KG1 (cell line): Measurements from ENCODE around the gene MLC1.
A peak's percentile ranks its signal among the peaks of the same experiment; 100 is the strongest.

Experiments used
- DNase-seq: peaks from one replicate; lab custom pipeline; 2025; lab: John Stamatoyannopoulos, UW

The MLC1 gene

GRCh38 chr22:50085211-50085972 lies at the start of gene MLC1:
MLC1 (minus strand) TSS chr22:50085426; CDS start chr22:50084902, 524 bp downstream.
- peak; percentile 91 for DNase-seq

GRCh38 chr22:50134481-50134880 lies 49.3 kb upstream of the MLC1 start:
- DNase-seq: no peak

DNA sequence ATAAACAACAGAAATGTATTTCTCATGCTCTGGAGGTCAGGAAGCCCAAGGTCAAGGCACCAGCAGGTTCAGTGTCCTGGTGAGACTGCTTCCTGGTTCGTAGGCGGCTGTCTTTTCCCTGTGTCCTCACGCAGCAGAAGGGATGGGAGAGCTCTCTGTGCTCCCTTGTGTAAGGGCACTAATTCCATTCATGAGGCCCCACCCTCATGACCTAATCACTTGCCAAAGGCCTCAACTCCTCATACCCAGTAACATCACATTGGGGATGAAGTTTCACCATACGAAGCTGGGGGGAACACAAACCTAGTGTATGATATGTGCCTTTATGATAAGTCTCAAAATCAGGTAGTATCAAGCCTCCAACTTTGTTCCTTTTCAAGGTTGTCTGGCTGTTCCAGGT lies 46.7 kb upstream of the MLC1 start:
- DNase-seq: no peak

GRCh38 chr22:50129121-50129736 lies 44.0 kb upstream of the MLC1 start:
- no peak for DNase-seq

DNA sequence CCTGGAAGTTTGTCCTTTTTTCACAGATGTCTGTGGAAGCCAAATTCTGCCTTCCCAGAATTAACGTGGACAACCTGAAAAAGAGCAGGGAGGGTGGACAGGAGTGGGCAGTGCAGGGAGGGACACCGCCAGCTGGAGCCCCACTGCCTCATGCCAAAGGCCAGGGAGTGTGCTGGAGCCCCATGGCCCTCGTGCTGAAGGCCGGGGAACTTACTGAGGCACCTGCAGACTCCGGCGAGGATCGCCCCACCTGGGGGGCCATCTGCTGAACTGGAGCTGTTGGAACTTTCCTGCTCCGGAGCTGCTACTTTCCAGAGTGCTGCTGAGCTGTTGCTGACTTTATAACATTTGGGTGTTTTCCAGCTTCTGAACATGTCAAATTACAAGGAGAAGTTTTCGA lies 39.8 kb upstream of the MLC1 start:
- DNase-seq: no peak

DNA sequence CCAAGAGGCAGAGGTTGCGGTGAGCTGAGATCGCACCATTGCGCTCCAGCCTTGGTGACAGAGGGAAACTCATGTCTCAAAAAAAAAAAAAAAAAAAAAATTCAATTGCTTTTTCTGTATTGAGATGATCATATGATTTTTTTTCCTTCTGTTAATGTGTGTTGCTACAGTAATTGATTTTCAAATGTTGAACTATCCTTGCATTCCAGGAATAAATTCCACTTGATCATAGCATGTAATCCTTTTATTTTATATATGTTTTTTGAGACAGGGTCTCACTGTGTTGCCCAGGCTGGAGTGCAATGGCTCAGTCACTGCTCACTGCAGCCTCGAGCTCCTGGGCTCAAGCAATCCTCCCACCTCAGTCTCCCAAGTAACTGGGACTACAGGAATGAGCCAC lies 37.9 kb upstream of the MLC1 start:
- DNase-seq: no peak

GRCh38 chr22:50121202-50121740 lies 36.0 kb upstream of the MLC1 start:
- no peak for DNase-seq

GRCh38 chr22:50119768-50120251 lies 34.6 kb upstream of the MLC1 start:
- no peak for DNase-seq

GRCh38 chr22:50119169-50119767 lies 34.0 kb upstream of the MLC1 start:
- DNase-seq: no peak

DNA sequence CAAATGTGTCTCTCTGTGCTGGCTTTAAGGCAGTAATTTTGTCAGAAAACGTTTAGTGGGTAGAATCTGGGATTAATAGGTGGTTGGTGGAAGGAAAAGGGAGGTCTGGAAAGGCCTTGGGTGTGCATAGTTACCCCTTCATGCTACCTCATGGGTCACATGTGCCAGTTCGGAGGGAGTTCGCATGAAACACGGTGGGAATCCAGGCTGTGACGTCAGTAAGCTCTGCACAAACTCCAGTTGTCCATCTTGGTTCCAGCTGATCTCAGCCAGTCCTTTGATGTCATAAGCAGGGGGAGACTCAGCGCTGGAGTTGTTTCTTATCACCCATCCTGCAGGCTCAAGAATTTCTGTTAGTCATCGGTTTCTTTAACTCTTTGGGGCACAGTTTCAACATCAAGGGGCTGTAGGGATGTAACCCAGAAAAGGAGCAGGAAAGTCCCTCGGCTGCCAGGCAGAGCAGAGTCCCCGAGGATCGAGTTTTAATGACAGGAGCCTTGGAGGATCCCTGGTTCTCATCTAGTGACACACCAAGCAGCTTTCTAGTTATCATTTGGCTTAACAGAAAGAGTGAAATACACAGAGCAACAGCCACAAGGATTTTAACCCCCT lies 33.4 kb upstream of the MLC1 start:
- no peak for DNase-seq

GRCh38 chr22:50118129-50118528 lies 32.9 kb upstream of the MLC1 start:
- no peak for DNase-seq

- DNase-seq: no peak
These were observed 32.0 kb upstream of the MLC1 start for GRCh38 chr22:50117168-50117762.

DNA sequence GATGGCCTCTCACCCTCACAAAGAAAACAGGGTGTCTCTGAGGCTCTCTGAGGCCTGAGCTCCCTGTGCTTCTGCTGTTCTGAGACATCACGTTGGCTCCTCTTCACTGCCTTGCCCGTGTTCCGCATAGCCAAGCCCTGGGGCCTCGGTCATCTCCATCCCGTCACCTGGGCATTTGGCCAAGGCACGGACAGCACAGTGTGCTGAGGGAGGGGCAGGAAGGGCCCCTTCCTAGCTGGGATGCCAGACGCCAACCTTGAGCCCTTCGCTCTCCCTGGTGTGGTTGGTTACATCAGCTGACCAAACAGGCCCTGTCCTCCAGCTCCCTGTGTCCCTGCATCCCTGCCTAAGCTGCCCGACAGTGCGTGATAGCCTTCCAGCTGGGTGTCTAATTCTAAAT lies 30.5 kb upstream of the MLC1 start:
- DNase-seq: no peak

DNA sequence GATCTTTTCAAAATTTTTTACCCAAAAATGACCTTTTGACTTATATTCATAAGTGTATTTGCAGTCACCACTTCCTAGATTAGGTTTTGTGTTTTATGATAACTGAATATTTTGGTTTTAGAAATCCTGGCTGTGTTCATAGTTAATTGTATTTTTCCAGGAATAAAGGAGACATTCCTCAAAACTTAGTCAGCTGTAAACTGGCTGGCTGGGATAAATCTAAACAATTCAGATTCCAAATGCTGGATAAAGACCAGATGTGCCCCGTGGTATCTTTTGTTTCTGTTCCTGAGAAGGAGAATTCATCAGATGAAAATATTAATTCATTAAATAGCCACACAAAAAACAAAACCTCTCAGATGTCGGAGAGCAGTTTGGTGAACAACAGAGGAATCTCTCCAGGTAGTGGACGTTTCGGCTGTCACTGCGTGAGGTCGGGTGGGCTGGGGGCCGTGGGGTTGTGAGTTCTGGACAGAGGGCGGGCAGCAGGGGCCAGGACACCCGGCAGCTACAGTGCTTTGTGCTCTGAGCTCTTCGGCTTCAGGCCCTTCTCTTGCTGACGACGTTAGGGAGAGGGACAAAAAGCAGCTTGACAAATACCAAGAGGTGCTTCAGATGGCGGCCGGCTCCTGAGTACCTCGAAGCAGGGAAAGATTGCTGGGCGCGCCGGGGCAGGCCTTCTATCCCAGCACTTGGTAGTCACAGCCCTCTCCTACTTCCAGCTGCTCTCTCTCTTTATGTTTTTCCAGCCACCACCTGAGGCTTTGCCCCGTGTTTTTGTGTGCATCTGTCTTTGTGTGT lies 29.2 kb upstream of the MLC1 start:
- no peak for DNase-seq

DNA sequence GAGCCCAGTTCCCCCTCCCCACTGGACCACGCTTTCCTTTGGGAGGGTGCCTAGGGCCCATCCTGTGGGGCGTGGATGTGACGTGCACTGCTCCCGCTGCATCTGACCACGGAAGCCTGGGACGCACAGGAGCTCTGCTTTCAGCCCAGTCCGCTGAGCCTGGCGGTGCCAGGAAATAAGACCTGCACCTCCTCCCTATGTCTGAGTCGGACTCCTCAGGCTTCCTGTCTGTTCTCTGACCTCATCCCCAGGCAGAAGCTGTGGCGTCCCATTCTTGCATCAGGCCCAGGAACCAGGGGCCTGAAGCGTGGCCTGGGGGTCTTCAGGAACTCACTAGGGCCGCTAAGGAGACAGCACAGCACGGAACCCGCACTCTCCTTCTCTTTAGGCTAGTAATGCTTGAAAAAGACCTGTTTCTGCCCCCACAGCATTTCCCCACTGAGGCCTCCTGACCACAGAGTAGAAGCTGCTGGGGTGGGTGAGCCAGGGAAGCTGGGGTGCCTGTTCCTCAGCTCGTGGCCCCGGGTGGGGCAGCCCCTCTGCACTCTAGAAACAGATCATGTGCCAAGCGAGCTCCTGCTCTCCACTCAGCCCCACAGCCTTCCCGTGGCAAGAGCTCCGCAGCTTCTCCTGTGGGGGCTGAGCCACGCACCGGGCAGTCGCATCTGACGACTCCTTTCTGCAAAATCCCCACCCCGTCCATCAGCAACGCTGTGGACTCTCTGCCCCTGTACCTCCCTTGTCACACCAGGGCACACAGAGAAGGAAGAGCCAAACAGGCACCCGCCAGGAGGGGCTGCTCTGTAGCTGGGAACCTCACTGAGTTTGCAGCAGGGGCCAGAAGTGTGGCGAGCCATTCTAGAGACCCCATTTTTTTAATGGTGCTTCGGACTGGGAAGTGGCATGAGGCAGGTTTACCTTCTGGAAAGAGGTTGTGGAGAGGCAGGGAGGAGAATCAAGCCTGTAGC lies 27.2 kb upstream of the MLC1 start:
- peak; percentile 60 for DNase-seq

- no peak for DNase-seq
These were observed 25.8 kb upstream of the MLC1 start for GRCh38 chr22:50111056-50111455.

GRCh38 chr22:50107529-50107928 lies 22.3 kb upstream of the MLC1 start:
- no peak for DNase-seq

DNA sequence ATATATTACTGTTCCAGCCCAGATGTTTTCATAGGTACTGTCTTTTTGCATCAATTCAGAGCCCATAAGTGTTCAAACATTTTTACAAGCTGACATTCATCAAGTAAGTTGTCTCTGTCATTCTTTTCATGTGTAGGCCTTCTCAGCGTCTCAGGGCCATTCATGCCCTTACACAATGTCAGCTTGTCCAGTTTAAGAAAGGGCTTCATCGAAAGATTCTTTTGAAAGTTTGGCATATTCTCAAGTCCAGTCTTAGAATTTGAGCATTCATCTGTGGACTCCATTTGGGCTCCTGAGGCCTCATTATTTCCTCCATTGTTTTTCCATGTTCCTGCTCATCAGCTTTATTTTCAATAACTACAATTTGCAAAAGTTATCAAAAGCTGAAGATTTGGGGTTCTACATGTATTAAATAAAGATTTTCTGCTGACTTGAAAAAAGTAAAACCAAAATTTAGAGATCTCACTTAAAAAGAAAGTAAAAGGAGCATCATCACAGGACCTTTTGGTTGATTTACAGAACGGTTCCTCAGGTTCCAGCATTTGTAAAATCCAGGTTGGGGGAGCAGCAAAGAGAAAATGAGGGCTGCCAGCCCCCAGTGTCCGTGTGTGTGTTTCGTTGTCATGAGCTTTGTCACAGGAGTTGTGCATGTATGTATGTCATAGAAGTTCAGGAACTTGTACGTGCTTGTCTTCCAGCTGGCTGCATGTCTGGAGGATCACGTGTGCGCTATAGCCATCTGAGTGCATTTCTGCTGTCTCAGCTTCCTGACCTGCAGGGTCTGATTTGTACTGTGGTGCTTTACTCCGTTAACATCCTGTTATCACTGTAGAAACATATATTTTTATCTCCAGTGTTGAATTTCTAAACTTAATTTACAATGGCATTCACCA lies 20.2 kb upstream of the MLC1 start:
- DNase-seq: peak; percentile 15

GRCh38 chr22:50104141-50104544 lies 18.9 kb upstream of the MLC1 start:
- DNase-seq: no peak
